A673 (cell line): ENCODE data around the gene C19orf12.

Experiments used
- CTCF ChIP-seq: fragments of 300-800, 200-600 bp; sonication (generic); conservative IDR thresholded peaks from 2 replicates; pipeline ENCODE4 v1.5.1; 2017; ENCODE audit warnings: low read depth, mild to moderate bottlenecking, antibody characterized with exemption, low read length, moderate library complexity, mixed read lengths
- EZH2 ChIP-seq: fragments of 200-600 bp; sonication (generic); IDR thresholded peaks from 2 replicates; pipeline ENCODE4 v1.6.1; 2017; ENCODE audit warnings: borderline replicate concordance, low read depth, mild to moderate bottlenecking, mixed read lengths, antibody characterized with exemption, low read length; ENCODE audit not compliant: poor library complexity, severe bottlenecking

GRCh38 chr19:29759359-29759758 is 44.3 kb upstream of the C19orf12 start:
- no peak for TF ChIP-seq CTCF
- no peak for TF ChIP-seq EZH2
